PFSK-1 (cell line): ENCODE data around the gene HDAC11.

Experiments
- FOXP2 ChIP-seq: optimal IDR thresholded peaks from 2 replicates; pipeline ENCODE3; 2011; ENCODE audit warnings: borderline replicate concordance, control low read depth, inconsistent platforms; ENCODE audit not compliant: insufficient read depth; ENCODE audit errors: extremely low read length, extremely low read depth
- POLR2AphosphoS5 ChIP-seq: IDR thresholded peaks from 2 replicates; pipeline ENCODE4 v1.6.1; 2012; ENCODE audit warnings: low read depth, mild to moderate bottlenecking, control low read depth, low read length, moderate library complexity
- REST ChIP-seq, 2 experiments: IDR thresholded peaks; 2 replicates each; pipeline versions ENCODE4 v1.6.1 to v1.8.0; 2011 to 2012; ENCODE audit warnings: low read depth in 2 of 2, low read length in 2 of 2, control low read depth in 1 of 2, inconsistent platforms in 1 of 2, mild to moderate bottlenecking in 1 of 2, moderate library complexity in 1 of 2; ENCODE audit not compliant: insufficient read depth in 1 of 2
- TAF1 ChIP-seq: IDR thresholded peaks from 2 replicates; pipeline ENCODE4 v1.6.1; 2012; ENCODE audit warnings: low read length, control low read depth, borderline replicate concordance; ENCODE audit not compliant: insufficient read depth

GRCh38 chr3:13536832-13537231 lies 56.7 kb downstream of the HDAC11 start:
- TF ChIP-seq FOXP2 (no peak), POLR2AphosphoS5 (no peak), REST (IDR thresholded peaks at IDR 0.05; ENCODE audit: insufficient read depth in 1 of 2, low read depth in 2 of 2, low read length in 2 of 2) (no peak), TAF1 (no peak)
